HepG2 (cell line): Measurements from ENCODE around the gene ANLN. TPM values are rescaled to one million over a fixed set of nuclear protein-coding genes. Genes with fewer than 3 reads are reported as not detected.
A peak's percentile ranks its signal among the peaks of the same experiment; 100 is the strongest.

Experiments
- GTF2F1 ChIP-seq: fragments of 150-350 bp; IDR thresholded peaks from 2 replicates; pipeline ENCODE4 v1.6.1; 2014; ENCODE audit warnings: low read length
- HNRNPLL ChIP-seq: fragments of 200-400 bp; formaldehyde crosslinking; IDR thresholded peaks from 2 replicates; pipeline ENCODE4 v1.6.1; 2017; ENCODE audit warnings: mild to moderate bottlenecking, low read depth, low read length; ENCODE audit not compliant: poor library complexity, severe bottlenecking
- HOXD1 ChIP-seq: sonication (generic); formaldehyde crosslinking; IDR thresholded peaks from 2 replicates; pipeline ENCODE4 v1.5.0; 2020; ENCODE audit warnings: missing genetic modification reagents
- KMT2A ChIP-seq: sonication (generic); formaldehyde crosslinking; IDR thresholded peaks from 2 replicates; pipeline ENCODE4 v1.4.0; 2020; ENCODE audit warnings: missing genetic modification reagents
- MTF1 ChIP-seq: sonication (generic); formaldehyde crosslinking; IDR thresholded peaks from 2 replicates; pipeline ENCODE4 v1.5.0; 2020; ENCODE audit warnings: missing genetic modification reagents
- PAXIP1 ChIP-seq: sonication (generic); formaldehyde crosslinking; conservative IDR thresholded peaks from 2 replicates; pipeline ENCODE4 v1.4.0; 2020; ENCODE audit warnings: mild to moderate bottlenecking, missing genetic modification reagents, moderate library complexity
- SP140L ChIP-seq: sonication (generic); formaldehyde crosslinking; IDR thresholded peaks from 2 replicates; pipeline ENCODE4 v1.4.0; 2020; ENCODE audit warnings: missing genetic modification reagents, borderline replicate concordance
- USF2 ChIP-seq, 2 experiments: sonication (generic) in 1 of 2; formaldehyde crosslinking in 1 of 2; IDR thresholded peaks; 2 replicates each; pipeline versions ENCODE4 v1.5.1 to v1.6.1; 2011 to 2020; ENCODE audit warnings: borderline replicate concordance in 1 of 2, low read depth in 1 of 2, low read length in 1 of 2, mild to moderate bottlenecking in 1 of 2, missing genetic modification reagents in 1 of 2, moderate library complexity in 1 of 2
- ZBTB43 ChIP-seq: sonication (generic); formaldehyde crosslinking; conservative IDR thresholded peaks from 2 replicates; pipeline ENCODE4 v1.4.0; 2020; ENCODE audit warnings: missing genetic modification reagents
- ZNF136 ChIP-seq: sonication (generic); formaldehyde crosslinking; IDR thresholded peaks from 2 replicates; pipeline ENCODE4 v1.8.1; 2022; ENCODE audit warnings: low read depth, mild to moderate bottlenecking, moderate library complexity, missing genetic modification reagents
- ZNF512B ChIP-seq: sonication (generic); formaldehyde crosslinking; IDR thresholded peaks from 2 replicates; pipeline ENCODE4 v1.5.1; 2020; ENCODE audit warnings: missing genetic modification reagents, mild to moderate bottlenecking, borderline replicate concordance
- ZNF607 ChIP-seq: sonication (generic); formaldehyde crosslinking; IDR thresholded peaks from 2 replicates; pipeline ENCODE4 v1.5.1; 2020; ENCODE audit warnings: missing genetic modification reagents, mild to moderate bottlenecking, borderline replicate concordance
- ZSCAN30 ChIP-seq: sonication (generic); formaldehyde crosslinking; IDR thresholded peaks from 2 replicates; pipeline ENCODE4 v1.5.0; 2020; ENCODE audit warnings: mild to moderate bottlenecking, missing genetic modification reagents
- polyA plus RNA-seq, 8 experiments: library from polyadenylated mRNA; depleted of rRNA in 3 of 8; stranded (reverse) in 7 of 8; unstranded in 1 of 8; fragments of >200 nt; fragmentation: Illumina TruSeq in 4 of 8; extraction: Trizol in 4 of 8; gene quantifications; 2 replicates each; pipeline versions ENCODE4 v1.2.1 to v1.2.3, GENCODE V29; 2011 to 2016; ENCODE audit warnings: low read depth in 4 of 8, missing spikeins in 1 of 8, mixed read lengths in 1 of 8; ENCODE audit not compliant: insufficient read depth in 1 of 8
- total RNA-seq, 5 experiments: library from RNA; depleted of rRNA; stranded (reverse); fragments of >200 nt; fragmentation: Illumina TruSeq; extraction: Trizol; gene quantifications; 2 replicates each; pipeline ENCODE4 v1.2.3, GENCODE V29; 2016; ENCODE audit warnings: low read depth in 1 of 5

The ANLN gene
- total and polyA plus RNA-seq, 2 of the 13 experiments (the other 11 are each of a cell fraction or from before 2014, with no cell fraction given), result 20.0 to 72.0 TPM

- TF ChIP-seq ZBTB43 (CRISPR knock-in tag) (peak; percentile 59; the same call in 1 of the 2 replicates), ZNF136 (CRISPR knock-in tag) (no peak), GTF2F1 (no peak), SP140L (0 out of 2 replicates have a peak, but pooled peaks have one; percentile 35), MTF1 (CRISPR knock-in tag) (no peak), ZSCAN30 (no peak), ZNF512B (CRISPR knock-in tag) (no peak), ZNF607 (CRISPR knock-in tag) (peak; percentile 80; the same call in 1 of the 2 replicates), KMT2A (CRISPR knock-in tag) (peak; percentile 98), HNRNPLL (peak; percentile 99), HOXD1 (0 out of 2 replicates have a peak, but pooled peaks have one; percentile 27), USF2 (IDR thresholded peaks at IDR 0.05; ENCODE audit: low read depth, low read length) (no peak), USF2 (CRISPR knock-in tag; IDR thresholded peaks at IDR 0.05; ENCODE audit: borderline replicate concordance) (no peak), PAXIP1 (CRISPR knock-in tag) (no peak)
Observed at GRCh38 chr7:36390199-36391090, 783 bp downstream of the ANLN start (continued).
